SK-N-MC (cell line): ENCODE results near the gene BAIAP2L1.

Experiments used
- EZH2 ChIP-seq: fragments of 200-600 bp; sonication (generic); IDR thresholded peaks from one replicate; pipeline ENCODE4 v1.6.1; 2017; ENCODE audit warnings: antibody characterized with exemption
- POLR2AphosphoS5 ChIP-seq: IDR thresholded peaks from 2 replicates; pipeline ENCODE4 v1.6.1; 2012; ENCODE audit warnings: mild to moderate bottlenecking, low read depth, low read length, borderline replicate concordance

GRCh38 chr7:98423043-98423442 is 22.2 kb upstream of the BAIAP2L1 start:
- no peak for TF ChIP-seq EZH2
- no peak for TF ChIP-seq POLR2AphosphoS5
